T47D (cell line): ENCODE measurements around the gene MXD4.

ENCODE experiments used
- DNase-seq, 2 experiments: peaks; one replicate each; pipeline versions ENCODE4 v3.0.0 to v3.0.0-alpha.2; 2011 to 2012; ENCODE audit warnings: low read depth in 1 of 2, low spot score in 1 of 2
- JUND ChIP-seq: IDR thresholded peaks from 2 replicates; pipeline ENCODE4 v1.6.1; 2012; ENCODE audit warnings: low read depth
- in situ Hi-C: cut with HindIII; loops from 2 replicates; pipeline ENCODE4 v1.10.0; 2016; ENCODE audit warnings: low sequenced_read_pairs, low pct_unique_long_range_greater_than_20kb

MXD4 gene

DNA sequence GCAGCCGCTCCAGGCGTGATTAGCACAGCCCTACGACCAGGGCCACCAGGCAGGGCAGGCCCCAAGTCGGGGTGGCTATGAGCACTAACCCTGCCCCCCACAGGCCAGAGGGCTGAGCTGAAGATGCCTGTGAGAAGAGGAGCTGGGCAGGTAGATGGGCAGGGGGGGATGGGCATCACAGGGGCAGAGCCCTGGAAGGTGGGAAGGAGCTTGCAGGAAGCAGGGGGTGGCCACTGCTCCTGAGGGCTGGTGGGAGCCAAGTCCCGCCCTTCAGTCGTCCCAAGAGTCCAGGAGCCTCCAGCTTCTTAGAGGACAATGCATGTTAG, 7.3 kb upstream of the MXD4 start:
- DNase-seq, result no peak
- no peak for TF ChIP-seq JUND

DNA sequence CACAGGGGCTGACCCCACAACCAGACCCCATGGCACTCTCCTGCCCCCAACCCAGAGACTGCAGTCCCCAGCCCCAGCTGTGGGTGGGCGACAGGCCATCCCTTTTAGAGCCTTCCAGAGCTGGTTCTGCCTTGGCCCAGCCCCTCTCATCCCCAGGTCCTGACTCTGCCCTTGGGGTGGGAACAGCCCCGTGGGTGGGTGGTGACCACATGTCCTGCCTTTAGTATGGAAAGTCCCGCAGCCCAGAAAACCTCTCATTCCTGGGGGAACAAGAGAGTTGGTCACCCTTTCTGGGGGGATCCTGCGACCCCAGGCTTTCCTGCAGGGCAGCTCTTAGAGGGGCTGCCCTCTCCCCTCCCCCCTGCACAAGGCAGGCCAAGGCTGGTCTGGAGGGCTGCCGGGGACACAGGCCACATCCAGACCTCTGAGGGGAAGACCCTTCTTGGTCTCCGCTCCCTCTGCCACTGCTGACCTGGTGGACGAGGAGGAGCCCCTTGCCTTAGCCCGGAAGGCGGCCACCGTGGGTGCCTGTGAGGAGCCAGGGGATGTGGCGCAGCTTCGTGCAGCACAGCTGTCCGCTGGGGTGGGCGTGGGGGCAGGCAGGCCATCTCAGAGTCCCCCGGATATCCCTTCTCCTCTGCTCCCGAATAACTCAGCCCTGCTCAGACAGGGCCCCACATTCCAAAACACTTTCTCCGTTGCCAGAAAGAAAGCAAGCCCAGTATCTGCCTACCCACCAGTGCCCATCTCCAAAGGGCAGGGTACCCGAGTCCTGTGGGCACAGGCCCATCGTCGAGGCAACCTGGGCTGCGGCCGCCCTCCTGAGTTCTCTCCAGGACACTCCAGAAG, 6.7 kb upstream of the MXD4 start:
- no peak for TF ChIP-seq JUND

More for the DNA sequence above, 7.3 kb upstream of the MXD4 start:
- in situ Hi-C loops, result no loop called here

DNA sequence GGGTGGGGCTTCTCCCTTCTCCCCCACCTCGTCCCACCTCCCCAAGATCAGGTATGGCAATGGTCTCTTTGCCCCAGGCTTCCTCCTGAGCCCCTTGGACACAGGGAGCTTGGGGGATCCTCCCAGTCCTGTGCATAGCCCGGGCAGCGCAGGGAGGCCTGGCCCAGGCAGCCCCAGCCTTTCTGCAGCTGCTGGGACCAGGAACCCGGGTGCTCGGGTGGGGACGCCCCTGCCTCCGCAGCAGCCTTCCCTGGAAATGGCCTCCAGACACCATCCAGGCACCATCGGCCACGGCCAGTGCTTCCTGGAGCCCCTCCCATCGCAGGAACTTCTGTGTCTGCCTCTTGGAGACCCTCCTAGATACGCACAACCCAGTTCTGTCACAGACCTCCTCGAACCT, 5.9 kb upstream of the MXD4 start:
- DNase-seq, result no peak
- no peak for TF ChIP-seq JUND
- in situ Hi-C loops, result no loop called here

More for the DNA sequence above, 6.7 kb upstream of the MXD4 start:
- in situ Hi-C loops, result no loop called here
- DNase-seq, result no peak

DNA sequence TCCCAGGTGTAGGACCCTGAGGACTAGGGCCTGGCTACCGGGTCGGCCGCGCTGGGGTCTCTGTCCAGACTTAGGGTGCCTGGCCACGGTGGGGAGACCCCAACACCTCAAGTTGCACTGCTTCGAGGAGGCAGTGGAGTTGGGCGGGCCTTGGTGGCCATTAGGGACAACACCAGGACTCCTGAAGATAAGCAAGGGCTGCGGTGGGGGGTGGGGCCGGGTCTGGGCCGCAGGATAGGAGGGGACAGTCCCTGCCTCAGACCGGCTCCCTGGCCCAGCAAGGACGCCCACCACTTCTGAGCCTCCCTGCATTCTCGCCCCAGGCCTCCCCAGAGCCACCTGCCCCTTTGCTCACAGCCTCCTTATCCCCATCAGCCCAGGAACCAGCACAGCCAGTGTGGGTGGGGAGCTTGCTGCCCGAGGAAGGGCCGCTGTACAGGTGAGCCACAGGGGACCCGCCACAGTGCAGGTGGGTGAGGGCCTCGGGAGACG, 5.5 kb upstream of the MXD4 start:
- TF ChIP-seq JUND, result no peak
- in situ Hi-C loops, result no loop called here
- DNase-seq, result no peak

DNA sequence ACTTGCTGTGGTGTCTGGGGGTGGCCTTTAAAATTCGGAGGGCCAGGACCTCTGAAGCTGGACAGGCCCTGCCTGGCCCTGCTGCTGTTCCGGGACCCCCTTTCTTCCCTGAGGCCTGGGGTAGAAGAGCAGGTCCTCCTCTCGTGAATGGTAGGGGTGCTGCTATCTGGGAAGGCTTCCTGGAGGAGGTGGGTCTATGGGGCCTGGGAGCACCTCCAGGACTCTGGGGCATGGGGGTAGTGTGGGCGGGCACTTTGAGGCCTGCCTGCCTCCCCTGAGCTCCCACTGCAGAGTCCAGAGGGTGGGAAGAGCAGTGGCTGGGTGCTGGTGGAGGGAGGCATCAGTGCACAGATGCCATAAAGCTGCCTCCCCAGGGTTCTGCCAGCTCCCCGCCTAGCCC, 4.9 kb upstream of the MXD4 start:
- DNase-seq, result no peak
- no peak for TF ChIP-seq JUND
- in situ Hi-C loops, result no loop called here

DNA sequence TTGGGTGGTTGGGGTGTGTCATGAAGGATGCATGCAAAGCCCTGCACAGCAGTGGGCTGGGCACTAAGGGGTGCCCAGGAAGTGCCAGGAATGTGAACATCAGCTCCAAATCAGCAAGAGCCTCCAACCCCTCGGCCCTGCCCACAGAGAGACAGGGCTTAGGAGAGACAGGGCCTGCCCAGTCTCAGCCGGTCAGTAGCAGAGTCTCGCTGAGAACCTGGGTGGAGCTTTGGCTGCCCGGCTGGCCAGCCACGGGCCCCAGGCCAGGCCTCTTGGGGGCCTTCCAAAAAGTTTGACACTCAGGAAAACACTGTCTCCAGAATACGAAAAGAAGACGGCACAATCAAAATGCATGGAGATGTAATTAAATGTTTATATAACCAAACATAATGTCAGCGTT, 4.3 kb upstream of the MXD4 start:
- no peak for TF ChIP-seq JUND
- in situ Hi-C loops, result no loop called here
- no peak for DNase-seq

DNA sequence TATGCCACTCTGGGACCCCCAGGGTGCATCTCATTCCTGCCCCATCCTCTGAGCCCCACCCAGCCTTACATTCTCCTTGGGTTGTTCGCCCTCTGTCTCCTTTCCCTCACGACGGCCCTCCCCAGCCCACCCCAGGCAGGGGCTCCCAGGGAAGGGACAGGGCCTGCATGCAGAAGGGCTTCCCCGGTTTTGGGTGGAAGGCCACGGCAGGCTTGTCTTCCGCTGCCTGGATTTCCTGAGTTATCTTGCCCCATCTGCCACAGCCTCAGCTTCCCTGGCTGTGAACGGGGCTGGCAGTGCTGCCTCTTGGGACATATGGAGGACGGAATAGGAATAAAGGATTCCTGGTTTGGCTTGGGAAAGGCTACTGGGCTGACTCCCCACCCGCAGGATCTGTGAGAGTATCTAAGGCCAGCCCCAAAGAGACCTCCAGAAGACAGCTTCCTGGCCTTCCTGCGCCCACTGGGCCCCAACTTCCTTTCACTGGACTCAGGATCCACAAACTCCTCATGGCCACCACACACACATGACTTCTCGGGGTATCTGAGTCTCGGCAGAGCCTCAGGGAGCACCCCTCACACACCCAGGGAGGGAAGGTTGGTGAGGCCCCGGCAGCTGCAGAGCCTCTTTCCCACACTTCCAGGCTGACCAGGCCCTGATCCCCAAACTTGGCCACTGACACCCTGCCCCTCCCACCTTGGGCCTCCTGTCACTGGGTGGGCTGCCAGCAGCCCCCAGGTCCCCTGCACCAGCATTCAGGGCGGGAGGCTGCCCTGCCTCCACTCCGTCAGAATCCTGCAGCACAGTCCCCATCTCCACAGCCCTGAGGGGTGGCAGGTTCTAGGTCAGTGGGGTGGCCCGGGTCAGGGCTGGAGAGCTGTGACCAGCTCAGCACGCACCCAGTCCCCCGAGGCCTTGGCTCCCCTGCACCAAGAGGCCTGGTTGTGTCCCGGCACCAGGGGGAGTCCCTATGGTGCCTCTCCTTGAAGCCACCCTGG, 3.5 kb upstream of the MXD4 start:
- no peak for DNase-seq
- TF ChIP-seq JUND, result no peak
- in situ Hi-C loops, result no loop called here

DNA sequence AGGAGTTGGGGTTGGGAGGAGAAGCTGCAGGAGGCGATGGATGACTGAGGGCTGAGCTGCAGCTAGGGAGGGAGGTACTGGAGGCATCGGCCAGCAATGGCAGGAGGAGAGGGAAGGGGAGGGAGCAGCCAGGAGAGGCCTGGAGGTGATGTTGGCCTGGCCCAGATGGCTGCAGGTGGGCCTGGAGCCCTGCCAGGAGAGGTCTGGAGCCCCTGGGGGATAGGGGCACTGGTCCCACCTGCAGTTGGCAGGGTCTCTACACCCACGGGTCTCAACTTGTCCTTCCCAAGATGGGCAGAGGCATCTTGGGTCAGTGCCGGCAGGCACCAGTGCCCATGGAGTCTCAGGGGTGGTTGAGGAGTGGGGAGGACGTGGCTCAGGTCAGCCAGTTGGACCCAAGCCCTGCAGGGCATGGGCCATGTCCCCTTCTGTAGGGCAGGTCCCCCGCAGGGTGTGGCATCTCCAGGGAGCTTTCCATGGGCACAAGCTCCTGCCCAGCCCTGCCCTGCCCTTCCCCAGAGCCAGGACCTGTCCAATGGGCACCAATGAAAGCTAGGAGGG, 2.7 kb upstream of the MXD4 start:
- TF ChIP-seq JUND, result no peak
- in situ Hi-C loops, result no loop called here
- DNase-seq, result no peak

DNA sequence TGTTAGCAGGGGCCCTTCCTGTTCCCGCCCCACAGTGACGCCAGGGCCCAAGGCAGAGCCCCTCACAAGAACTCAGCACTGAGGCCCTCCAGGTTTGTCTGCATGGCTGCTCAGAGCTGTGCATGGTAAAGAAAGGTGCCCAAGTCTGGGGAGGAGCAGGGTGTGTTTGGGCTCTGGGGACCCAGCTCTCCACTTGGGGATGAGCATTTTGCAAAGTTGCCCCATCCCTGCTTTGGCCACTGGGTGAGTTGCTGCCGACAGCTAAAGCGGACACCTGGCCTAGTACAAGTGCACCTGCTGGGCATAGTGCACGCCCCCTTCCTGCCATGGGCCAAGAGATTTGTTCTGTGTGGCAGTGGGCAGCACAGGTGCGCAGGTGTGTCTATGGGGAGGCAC, 2.0 kb upstream of the MXD4 start:
- no peak for TF ChIP-seq JUND

DNA sequence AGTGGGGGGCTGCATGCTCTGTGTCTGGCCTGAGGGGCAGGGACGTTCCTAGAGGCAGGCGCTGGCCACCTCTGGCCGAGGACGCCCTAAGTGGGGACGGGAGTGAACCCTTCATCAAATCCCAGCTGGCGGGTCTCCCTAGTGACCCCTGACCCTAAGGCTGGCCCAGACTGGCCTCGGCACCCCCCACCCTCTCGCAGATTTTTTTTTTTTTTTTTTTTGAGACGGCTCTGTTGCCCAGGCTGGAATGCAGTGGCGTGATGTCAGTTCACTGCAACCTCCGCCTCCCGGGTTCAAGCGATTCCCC, 988 bp upstream of the MXD4 start:
- no peak for DNase-seq
- no peak for TF ChIP-seq JUND
- in situ Hi-C loops, result no loop called here

More for the DNA sequence above, 2.0 kb upstream of the MXD4 start:
- in situ Hi-C loops, result no loop called here
- DNase-seq, result no peak

DNA sequence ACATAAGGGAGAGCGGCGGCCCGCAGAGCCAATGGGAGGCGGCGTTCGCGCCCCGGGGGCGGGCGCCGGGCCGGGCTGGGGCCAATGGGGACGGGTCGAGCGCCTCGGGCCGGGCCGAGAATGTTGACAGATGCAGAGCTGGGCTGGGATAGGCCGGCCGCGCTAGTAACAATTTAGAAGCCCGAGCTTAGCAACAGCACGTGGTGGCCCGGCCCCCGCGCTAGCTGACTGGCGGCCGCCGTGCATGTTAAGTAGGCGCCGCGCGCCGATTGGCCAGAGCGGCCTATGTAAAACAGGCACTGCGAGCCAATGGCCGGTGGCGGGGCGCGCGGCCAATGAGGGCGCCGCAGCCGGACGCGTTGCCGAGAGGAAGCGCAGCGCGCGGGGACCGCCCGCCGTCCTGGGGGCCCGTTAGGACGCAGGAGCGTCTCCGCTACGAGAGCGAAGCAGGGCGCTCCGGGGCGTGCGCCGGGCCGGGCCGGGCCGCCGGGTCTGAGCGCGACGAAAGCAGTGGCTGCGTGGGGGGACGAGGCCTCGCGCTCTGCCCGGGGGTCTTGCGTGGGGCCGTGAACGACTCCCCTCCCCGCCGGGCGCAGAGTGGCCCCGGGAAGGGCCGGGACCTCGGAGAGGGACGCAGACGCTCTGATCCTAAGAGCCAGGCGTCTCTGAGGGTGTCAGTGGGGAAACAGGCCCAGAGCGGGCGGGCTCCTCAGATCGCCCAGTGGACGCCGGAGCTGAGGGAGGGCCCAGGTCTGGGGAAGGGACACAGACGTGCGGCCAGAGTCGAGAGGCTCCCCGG, 435 bp upstream of the MXD4 start:
- DNase-seq, result peak; percentile 99 to 100
- no peak for TF ChIP-seq JUND
- in situ Hi-C loops, result no loop called here
